A549 (cell line): Measurements from ENCODE around the gene TIAM2.

Source experiments
- CEBPB ChIP-seq, 2 experiments: fragments of >200 bp in 1 of 2; sonication (Bioruptor Twin) in 1 of 2; formaldehyde crosslinking in 1 of 2; IDR thresholded peaks; 2 replicates each; pipeline ENCODE4 v1.6.1; 2012 to 2016
- CTCF ChIP-seq: fragments of >200 bp; sonication (Bioruptor Twin); formaldehyde crosslinking; IDR thresholded peaks from 3 replicates; pipeline ENCODE4 v1.5.1; 2016
- RAD21 ChIP-seq, 2 experiments: fragments of >200 bp in 1 of 2; sonication (Bioruptor Twin) in 1 of 2; formaldehyde crosslinking in 1 of 2; IDR thresholded peaks in 1 of 2; conservative IDR thresholded peaks in 1 of 2; 2 replicates in 1 of 2; 3 replicates in 1 of 2; pipeline ENCODE4 v1.6.1; 2012 to 2018; ENCODE audit warnings: inconsistent platforms in 1 of 2

GRCh38 chr6:155024391-155025027 lies 29.4 kb downstream of the TIAM2 start:
- TF ChIP-seq RAD21 (conservative IDR thresholded peaks at IDR 0.05 in 1 of 2, IDR thresholded peaks at IDR 0.05 in 1 of 2), result no peak
- no peak for TF ChIP-seq CTCF
- TF ChIP-seq CEBPB (IDR thresholded peaks at IDR 0.05), result peak in 1 of 2 experiments; percentile 8; a peak in 1 of 4 replicates
